Muscle of leg (tissue), 11 donors: ENCODE measurements around the gene CSRP1. TPM values are rescaled to one million over a fixed set of nuclear protein-coding genes. Genes with fewer than 3 reads are reported as not detected.

Experiments used
- DNase-seq: peaks from one replicate; pipeline ENCODE4 v3.0.0; 2013
- H3K27ac ChIP-seq: one replicate; pipeline ENCODE4 v1.5.1; 2013; ENCODE audit warnings: mild to moderate bottlenecking, low read length, control low read depth
- H3K27me3 ChIP-seq: one replicate; pipeline ENCODE4 v1.6.1; 2013; ENCODE audit warnings: low read length; ENCODE audit not compliant: control insufficient read depth, insufficient read depth
- H3K36me3 ChIP-seq: one replicate; pipeline ENCODE4 v1.6.1; 2013; ENCODE audit warnings: low read length; ENCODE audit not compliant: control insufficient read depth, insufficient read depth
- H3K4me1 ChIP-seq: one replicate; pipeline ENCODE4 v1.6.1; 2013; ENCODE audit warnings: low read length; ENCODE audit not compliant: control insufficient read depth, insufficient read depth
- H3K4me3 ChIP-seq: one replicate; pipeline ENCODE4 v1.5.1; 2013; ENCODE audit warnings: low read length, control low read depth
- H3K9me3 ChIP-seq: replicated peaks from 2 replicates; pipeline ENCODE4 v1.6.1; 2013; ENCODE audit warnings: low read depth, low read length; ENCODE audit not compliant: control insufficient read depth
- WGBS: methylation state at CpG from one replicate; pipeline ENCODE4 v1.1.5; 2013; ENCODE audit warnings: missing lambda C conversion rate; ENCODE audit not compliant: insufficient coverage; 5-methylcytosine and 5-hydroxymethylcytosine counted together
- polyA plus RNA-seq, 8 donors: library from polyadenylated mRNA; unstranded; fragments of 120-200 nt; gene quantifications; one replicate each; pipeline versions ENCODE4 v1.2.1 to v1.2.3, GENCODE V29; 2013; ENCODE audit warnings: inconsistent platforms in 1 of 8, low replicate concordance in 1 of 8; ENCODE audit not compliant: insufficient read length in 8 of 8, insufficient read depth in 1 of 8
- total RNA-seq: library from RNA; stranded (reverse); fragments of 120-200 nt; gene quantifications from one replicate; pipeline ENCODE4 v1.2.4, GENCODE V29; 2013

The CSRP1 gene
- total and polyA plus RNA-seq, 9 donors = 36.2 to 77.0 (median 47.0) TPM

DNA sequence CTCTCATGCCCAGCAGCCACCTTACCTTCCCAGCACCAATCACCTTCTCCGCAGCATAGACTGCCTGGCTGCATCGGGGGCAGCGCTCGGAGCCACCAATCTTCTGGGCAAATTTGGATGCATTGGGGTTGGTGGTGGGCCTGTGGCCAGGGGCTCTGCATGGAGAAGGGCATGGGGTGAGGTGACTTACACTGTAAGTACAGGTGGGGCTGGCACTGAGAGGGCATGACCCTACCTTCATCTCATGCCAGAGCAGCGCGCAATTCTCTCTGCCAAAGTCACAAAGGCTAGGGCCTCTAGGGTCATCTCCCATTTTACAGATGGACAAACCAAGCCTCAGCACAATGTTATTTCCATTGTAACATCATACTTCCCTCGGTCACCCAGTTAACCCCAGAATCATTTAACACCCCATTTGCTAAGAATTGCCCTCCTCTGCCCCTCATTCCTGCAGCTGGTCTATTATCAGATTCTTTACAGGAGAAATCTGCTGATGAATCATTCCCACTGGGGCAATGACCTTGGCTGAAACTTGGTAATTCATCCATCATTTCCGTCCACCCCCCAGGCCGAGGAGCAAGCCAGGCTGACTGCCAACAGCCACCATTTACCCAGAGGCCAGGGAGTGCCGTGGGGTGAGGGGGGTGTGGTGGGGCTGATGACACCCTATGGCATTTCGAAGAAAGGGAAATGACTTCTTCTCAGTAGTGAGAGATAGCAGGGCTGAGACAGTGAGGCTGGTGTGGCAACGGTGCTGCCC is 17.9 kb downstream of the CSRP1 start:
- H3K4me3 ChIP-seq = no peak overlapping the region
- no peak for DNase-seq
- no peaks in the 10 kb centered on the region for H3K9me3 ChIP-seq
- WGBS = 94% methylated on average over 7 of the region's 12 CpGs
- H3K27me3 ChIP-seq = no peaks in the 10 kb centered on the region
- H3K4me1 ChIP-seq = peaks cover 17% of the 10 kb centered on the region
- H3K36me3 ChIP-seq = peaks cover 49% of the 10 kb centered on the region
- H3K27ac ChIP-seq = no peak overlapping the region

- Histone ChIP-seq H3K9me3 (no peaks in the 10 kb centered on the region), H3K4me3 (no peak overlapping the region), H3K27me3 (no peaks in the 10 kb centered on the region), H3K36me3 (peaks cover 55% of the 10 kb centered on the region), H3K4me1 (peaks cover 12% of the 10 kb centered on the region), H3K27ac (no peak overlapping the region)
- no peak for DNase-seq
- 20% methylated on average over 1 of the region's 2 CpGs for WGBS
These were observed 19.2 kb downstream of the CSRP1 start for GRCh38 chr1:201487742-201488141.

- 47% methylated on average over 3 of the region's 3 CpGs for WGBS
- DNase-seq = no peak
- H3K4me1 ChIP-seq = peaks cover 19% of the 10 kb centered on the region
- H3K4me3 ChIP-seq = no peak overlapping the region
- peaks cover 8% of the 10 kb centered on the region for H3K27me3 ChIP-seq
- H3K9me3 ChIP-seq = no peaks in the 10 kb centered on the region
- H3K36me3 ChIP-seq = peaks cover 56% of the 10 kb centered on the region
- no peak overlapping the region for H3K27ac ChIP-seq
These were observed 20.7 kb downstream of the CSRP1 start for GRCh38 chr1:201486187-201486586.

DNA sequence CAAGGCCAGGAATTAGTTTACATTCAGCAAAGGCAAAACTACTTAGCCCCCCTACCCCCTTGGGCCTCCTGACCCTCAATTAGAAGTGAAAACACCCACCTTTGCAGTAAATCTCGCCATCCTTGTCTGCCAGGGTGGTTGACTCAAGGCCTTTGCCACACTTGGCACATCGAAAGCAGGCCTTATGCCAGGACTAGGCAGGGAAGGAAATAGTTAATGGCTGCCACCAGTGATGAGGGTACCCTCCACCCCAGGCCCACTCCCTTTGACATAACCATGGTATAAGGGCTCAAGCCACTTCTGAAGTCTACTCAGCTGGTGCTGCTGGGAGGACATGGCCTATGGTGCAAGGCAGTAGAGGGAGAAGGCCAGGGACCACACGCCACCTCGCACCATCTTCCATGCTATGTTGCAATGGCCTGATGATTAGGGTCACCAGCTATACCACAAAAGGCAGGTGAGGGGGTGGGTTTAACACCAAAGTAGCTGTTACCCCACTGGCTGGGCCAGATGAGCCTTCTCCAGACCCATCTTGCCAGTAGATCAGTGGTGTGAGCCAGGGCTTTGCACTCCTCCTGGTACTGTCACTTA is 21.6 kb downstream of the CSRP1 start:
- Histone ChIP-seq H3K27ac (no peak overlapping the region), H3K9me3 (no peaks in the 10 kb centered on the region), H3K36me3 (peaks cover 53% of the 10 kb centered on the region), H3K4me3 (no peak overlapping the region), H3K27me3 (peaks cover 16% of the 10 kb centered on the region), H3K4me1 (peaks cover 22% of the 10 kb centered on the region)
- no peak for DNase-seq
- no CpG with 5 or more reads among the region's 4 CpGs for WGBS

- Histone ChIP-seq H3K27ac (no peak overlapping the region), H3K4me1 (peaks cover 28% of the 10 kb centered on the region), H3K9me3 (no peaks in the 10 kb centered on the region), H3K4me3 (no peak overlapping the region), H3K36me3 (peaks cover 43% of the 10 kb centered on the region), H3K27me3 (peaks cover 16% of the 10 kb centered on the region)
- WGBS = 90% methylated on average over 2 of the region's 4 CpGs
- DNase-seq = no peak
These were observed 23.5 kb downstream of the CSRP1 start for GRCh38 chr1:201483373-201483949.

GRCh38 chr1:201482755-201483154 is 24.2 kb downstream of the CSRP1 start:
- no peaks in the 10 kb centered on the region for H3K9me3 ChIP-seq
- peaks cover 28% of the 10 kb centered on the region for H3K4me1 ChIP-seq
- H3K27ac ChIP-seq = no peak overlapping the region
- peaks cover 37% of the 10 kb centered on the region for H3K36me3 ChIP-seq
- H3K27me3 ChIP-seq = peaks cover 16% of the 10 kb centered on the region
- DNase-seq = no peak
- WGBS = 67% methylated on average over 3 of the region's 5 CpGs
- H3K4me3 ChIP-seq = no peak overlapping the region

DNA sequence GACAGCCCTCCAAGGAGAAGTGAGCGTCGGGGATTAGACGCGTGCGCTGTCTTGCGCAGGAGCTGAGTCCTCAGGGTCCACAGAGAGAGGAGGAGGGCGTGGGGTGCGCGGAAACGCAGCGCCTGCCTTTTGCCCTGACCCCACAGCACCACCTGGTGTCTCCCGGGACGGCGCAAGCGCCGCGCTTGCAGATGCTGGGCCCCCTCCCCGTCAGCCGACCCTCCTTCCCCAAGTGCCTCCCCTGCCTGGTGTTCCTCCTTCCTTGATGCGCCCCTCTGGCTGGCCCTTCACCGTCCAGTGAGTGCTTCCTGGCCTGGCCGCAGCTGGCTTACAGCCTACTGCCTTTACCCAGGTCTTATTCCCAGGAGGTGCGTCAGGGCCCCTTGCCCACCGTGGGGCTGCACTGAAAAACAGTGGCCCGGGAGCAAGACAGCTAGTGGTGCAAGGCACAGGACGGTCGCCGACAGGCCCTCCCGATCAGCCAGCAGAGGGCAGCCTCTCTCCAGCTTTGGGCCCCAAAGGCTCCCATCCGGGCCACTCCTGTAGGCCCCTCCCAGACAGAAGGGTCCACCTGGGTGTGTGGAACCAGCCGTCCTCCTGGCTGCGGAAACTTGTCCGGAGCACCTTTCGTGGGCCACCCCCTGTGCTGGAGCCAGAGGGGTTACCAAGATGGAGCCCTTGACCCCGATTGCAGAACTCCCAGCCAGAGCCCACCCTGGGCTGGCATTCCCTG is 25.0 kb downstream of the CSRP1 start:
- Histone ChIP-seq H3K27me3 (peaks cover 16% of the 10 kb centered on the region), H3K27ac (no peak overlapping the region), H3K4me1 (peaks cover 28% of the 10 kb centered on the region), H3K9me3 (no peaks in the 10 kb centered on the region), H3K4me3 (peak overlapping the region; percentile 9), H3K36me3 (peaks cover 30% of the 10 kb centered on the region)
- WGBS = 4% methylated on average over 31 of the region's 35 CpGs
- peak; percentile 81 for DNase-seq

- no peak for DNase-seq
- peaks cover 28% of the 10 kb centered on the region for H3K36me3 ChIP-seq
- H3K4me3 ChIP-seq = peak overlapping the region; percentile 22
- WGBS = 6% methylated on average over 15 of the region's 17 CpGs
- peaks cover 20% of the 10 kb centered on the region for H3K27me3 ChIP-seq
- peak overlapping the region; percentile 50 for H3K27ac ChIP-seq
- H3K9me3 ChIP-seq = no peaks in the 10 kb centered on the region
- H3K4me1 ChIP-seq = peaks cover 28% of the 10 kb centered on the region
These were observed 25.9 kb downstream of the CSRP1 start for GRCh38 chr1:201481004-201481380.

- WGBS = 2% methylated on average over 26 of the region's 37 CpGs
- Histone ChIP-seq H3K9me3 (no peaks in the 10 kb centered on the region), H3K36me3 (peaks cover 24% of the 10 kb centered on the region), H3K27me3 (peaks cover 23% of the 10 kb centered on the region), H3K4me3 (peak overlapping the region; percentile 22), H3K27ac (peak overlapping the region; percentile 74), H3K4me1 (peaks cover 28% of the 10 kb centered on the region)
- peak; percentile 85 for DNase-seq
These were observed 26.5 kb downstream of the CSRP1 start for GRCh38 chr1:201480231-201481003.
